GM13976 (cell line): ENCODE results near the gene TSHZ2.
"Not testable (repeated sequence)": the region's sequence is repeated elsewhere in the genome, so short reads cannot be mapped to it uniquely, and the experiment has no call there.

ENCODE experiments used
- DNase-seq: peaks from one replicate; pipeline ENCODE4 v3.0.0; 2012; ENCODE audit warnings: low spot score
- in situ Hi-C: fragments of 300-500 bp; cut with MboI; formaldehyde crosslinking; loops from one replicate; pipeline ENCODE4 v1.12.0; 2022; ENCODE audit warnings: low sequenced_read_pairs, mixed read lengths, inconsistent platforms; ENCODE audit not compliant: unreplicated experiment
- TF ChIP-seq, protein P1 (sequence below): IDR thresholded peaks from 2 replicates; pipeline ENCODE4 v1.5.1; 2012; ENCODE audit warnings: borderline replicate concordance, mild to moderate bottlenecking; ENCODE audit not compliant: insufficient read depth; ENCODE audit errors: extremely low read depth, missing control alignments, control extremely low read depth

The TSHZ2 gene

DNA sequence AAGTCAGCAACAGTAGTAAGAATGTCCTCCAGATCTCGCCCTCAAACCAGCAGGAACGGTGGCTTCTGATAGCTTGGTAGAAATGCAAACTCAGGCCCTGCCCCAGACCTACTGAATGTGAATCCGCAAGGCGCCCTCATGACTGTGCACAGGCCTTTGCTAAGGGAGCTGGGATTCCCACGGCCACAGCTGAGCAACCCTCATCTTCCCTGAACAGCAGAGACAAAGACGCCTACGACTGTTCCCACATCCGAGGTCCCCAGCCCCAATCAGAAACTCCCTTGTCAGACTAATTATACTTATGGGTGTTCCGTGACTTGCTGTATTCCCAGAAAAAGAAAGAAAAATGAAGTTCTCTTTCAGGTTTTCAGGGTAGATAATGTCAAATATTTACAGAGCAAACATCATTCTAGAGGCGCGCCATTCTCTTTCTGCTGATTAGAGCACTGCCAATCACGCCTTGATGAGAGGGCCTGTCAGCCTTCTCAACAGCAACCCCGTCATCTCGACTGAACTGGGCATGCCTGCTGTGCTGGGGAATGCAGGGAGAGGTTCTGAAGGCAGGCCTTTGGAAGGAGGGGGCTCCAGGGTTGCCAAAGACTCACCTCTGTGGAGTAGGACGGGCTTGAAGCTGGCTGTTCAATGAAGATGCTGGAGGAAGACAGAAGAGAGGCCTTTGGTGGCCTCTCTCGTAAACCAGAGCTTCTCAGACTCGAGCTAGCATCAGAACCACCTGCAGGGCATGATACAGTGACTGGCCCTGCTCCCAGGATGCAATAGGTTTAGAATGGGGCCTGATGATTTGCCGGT is 541.5 kb downstream of the TSHZ2 start:
- in situ Hi-C loops: no loop called here
- TF ChIP-seq, protein P1, sequence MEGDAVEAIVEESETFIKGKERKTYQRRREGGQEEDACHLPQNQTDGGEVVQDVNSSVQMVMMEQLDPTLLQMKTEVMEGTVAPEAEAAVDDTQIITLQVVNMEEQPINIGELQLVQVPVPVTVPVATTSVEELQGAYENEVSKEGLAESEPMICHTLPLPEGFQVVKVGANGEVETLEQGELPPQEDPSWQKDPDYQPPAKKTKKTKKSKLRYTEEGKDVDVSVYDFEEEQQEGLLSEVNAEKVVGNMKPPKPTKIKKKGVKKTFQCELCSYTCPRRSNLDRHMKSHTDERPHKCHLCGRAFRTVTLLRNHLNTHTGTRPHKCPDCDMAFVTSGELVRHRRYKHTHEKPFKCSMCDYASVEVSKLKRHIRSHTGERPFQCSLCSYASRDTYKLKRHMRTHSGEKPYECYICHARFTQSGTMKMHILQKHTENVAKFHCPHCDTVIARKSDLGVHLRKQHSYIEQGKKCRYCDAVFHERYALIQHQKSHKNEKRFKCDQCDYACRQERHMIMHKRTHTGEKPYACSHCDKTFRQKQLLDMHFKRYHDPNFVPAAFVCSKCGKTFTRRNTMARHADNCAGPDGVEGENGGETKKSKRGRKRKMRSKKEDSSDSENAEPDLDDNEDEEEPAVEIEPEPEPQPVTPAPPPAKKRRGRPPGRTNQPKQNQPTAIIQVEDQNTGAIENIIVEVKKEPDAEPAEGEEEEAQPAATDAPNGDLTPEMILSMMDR: no peak
- no peak for DNase-seq

DNA sequence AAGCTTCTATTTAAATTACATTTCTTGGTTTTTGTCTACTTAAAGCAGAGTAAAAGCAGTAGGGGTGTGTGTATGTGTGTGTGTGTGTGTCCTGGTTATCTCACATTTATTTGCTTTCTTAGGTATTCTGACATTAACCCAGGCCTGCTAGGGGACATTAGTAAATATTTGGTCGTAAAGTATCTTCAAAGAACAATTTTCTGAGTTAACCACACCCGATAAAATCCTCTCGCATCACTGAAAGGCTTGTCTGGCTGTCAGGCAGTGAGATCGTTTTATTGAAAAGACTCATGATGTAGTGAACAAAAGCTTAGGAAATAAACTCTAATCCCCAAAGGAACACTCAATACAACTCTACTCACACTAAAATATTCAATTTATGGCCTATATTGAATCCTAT is 543.6 kb downstream of the TSHZ2 start:
- in situ Hi-C loops: no loop called here
- TF ChIP-seq, protein P1: no peak
- no peak for DNase-seq

DNA sequence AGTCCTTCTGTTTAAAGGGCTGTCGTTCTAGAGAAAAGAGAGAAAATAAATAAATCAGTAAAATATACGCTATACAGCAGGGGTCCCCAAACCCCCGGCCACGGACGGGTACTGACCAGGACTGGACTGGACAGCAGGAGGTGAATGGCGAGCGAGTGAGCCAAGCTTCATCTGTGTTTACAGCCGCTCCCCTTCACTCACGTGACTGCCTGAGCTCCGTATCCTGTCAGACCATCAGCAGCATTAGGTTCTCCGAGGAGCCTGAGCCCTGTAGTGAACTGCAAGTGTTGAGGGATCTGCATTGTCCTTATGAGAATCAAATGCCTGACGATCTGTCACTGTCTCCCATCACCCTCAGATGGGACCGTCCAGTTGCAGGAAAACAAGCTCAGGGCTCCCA is 545.0 kb downstream of the TSHZ2 start:
- TF ChIP-seq, protein P1: no peak
- DNase-seq: no peak
- in situ Hi-C loops: no loop called here

DNA sequence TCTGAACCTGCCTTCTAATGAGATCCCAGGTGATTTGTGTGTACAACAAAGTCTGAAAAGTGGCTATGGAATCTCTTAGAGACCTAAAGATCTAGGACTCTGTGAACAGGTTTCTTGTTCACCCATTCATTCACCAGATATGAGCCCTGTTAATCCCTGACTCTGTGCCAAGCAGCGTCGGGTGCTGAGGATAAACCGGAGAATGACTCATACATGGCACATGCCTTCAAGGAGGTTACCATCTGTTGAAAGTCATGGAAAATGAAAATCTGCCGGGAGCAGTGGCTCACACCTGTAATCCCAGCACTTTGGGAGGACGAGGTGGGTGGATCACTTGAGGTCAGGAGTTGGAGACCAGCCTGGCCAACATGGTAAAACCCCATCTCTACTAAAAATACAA is 549.3 kb downstream of the TSHZ2 start:
- not testable (repeated sequence) for DNase-seq

DNA sequence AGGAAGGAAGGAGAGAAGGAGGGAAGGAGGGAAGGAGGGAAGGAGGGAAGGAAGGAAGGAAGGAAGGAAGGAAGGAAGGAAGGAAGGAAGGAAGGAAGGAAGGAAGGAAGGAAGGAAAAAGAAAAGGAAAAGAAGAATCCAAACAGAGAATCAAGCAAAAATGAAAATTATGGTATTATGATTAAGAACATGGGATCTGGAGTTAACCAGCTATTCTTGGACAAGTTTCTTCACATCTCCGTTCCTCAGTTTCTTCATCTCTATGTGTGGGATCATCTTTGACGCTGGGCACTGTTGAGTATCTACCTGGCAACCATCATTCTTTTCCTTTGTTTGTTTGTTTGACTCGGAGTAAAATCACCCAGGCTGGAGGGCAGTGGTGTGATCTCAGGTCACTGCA is 549.9 kb downstream of the TSHZ2 start:
- TF ChIP-seq, protein P1: no peak
- DNase-seq: no peak
- in situ Hi-C loops: no loop called here

More for the DNA sequence above, 549.3 kb downstream of the TSHZ2 start:
- in situ Hi-C loops: not testable (repeated sequence)

DNA sequence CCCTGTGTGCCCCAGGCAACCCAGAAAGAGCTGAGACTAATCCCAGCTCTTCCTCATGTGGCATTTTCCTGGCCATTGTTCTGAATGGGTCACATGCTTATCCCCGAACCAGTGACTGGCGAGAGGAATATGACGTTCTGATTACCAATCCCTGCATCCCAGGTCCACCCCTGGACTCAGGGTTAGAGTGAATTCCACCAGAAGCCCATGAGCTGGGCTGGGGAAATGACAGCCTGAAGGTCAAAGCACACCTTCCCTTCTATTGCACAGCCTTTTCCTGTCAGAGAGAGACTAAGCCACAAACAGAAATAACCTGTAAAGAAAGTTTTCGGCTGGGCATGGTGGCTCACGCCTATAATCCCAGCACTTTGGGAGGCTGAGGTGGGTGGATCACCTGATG is 550.5 kb downstream of the TSHZ2 start:
- DNase-seq: no peak
- TF ChIP-seq, protein P1: no peak
- in situ Hi-C loops: no loop called here

DNA sequence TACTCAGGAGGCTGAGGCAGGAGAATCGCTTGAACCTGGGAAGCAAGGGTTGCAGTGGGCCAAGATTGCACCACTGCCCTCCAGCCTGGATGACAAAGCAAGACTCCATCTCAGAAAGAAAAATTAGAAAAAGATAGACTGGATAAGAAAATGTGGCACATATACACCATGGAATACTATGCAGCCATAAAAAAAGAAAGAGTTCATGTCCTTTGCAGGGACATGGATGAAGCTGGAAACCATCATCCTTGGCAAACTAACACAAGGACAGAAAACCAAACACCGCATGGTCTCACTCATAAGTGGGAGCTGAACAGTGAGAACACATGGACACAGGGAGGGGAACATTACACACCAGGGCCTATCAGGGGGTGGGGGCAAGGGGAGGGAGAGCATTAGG is 551.5 kb downstream of the TSHZ2 start:
- DNase-seq, in situ Hi-C loops: not testable (repeated sequence)
